DMS53 (cell line): ENCODE results near the gene ACTL8.

Experiments
- DNase-seq: peaks from one replicate; lab custom pipeline; 2025; lab: John Stamatoyannopoulos, UW

ACTL8 gene

GRCh38 chr1:17875882-17876280 is 120.7 kb downstream of the ACTL8 start:
- DNase-seq = no peak
